NCI-H69 (cell line): Measurements from ENCODE around the gene EYS.
"Not testable (repeated sequence)": the region's sequence is repeated elsewhere in the genome, so short reads cannot be mapped to it uniquely, and the experiment has no call there.

ENCODE experiments used
- DNase-seq: peaks from one replicate; lab custom pipeline; 2025; lab: John Stamatoyannopoulos, UW

EYS gene

DNA sequence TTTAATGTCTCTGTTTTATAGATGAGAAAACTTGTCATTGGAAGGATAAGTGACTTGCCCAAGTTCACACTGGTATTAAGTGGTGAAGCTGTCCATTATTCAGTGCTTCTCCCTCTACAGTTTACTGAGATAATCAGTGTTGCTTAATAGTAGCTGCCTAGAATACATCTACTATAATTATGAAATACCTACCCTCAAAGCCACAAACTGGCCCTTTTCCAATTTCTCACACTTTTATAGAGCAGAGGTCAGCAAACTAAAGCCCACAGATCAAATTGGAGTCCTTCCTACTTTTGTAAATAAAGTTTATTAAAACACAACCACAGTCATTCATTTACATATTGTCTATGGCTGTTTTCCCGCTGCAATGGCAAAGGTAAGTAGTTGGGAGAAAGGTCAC lies 73.5 kb downstream of the EYS start:
- peak; percentile 39 for DNase-seq

DNA sequence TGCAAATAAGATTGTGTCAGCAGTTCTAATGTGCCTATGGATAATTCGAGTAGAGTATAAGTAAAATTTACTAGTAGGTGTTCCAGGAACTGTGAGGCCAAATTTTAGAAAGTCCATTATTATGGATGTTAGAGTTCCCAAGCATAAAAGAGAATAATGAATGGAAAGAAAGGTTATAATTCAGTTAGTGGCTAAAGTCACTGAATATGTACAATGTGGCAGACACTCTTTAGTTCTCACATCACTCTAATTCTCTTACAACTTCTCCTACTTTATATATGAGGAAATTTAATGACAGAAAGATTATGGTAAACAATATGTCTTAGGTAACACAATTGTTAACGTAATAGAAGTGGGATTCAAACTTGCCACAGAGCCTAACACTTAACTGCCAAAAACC lies 75.3 kb downstream of the EYS start:
- no peak for DNase-seq

DNA sequence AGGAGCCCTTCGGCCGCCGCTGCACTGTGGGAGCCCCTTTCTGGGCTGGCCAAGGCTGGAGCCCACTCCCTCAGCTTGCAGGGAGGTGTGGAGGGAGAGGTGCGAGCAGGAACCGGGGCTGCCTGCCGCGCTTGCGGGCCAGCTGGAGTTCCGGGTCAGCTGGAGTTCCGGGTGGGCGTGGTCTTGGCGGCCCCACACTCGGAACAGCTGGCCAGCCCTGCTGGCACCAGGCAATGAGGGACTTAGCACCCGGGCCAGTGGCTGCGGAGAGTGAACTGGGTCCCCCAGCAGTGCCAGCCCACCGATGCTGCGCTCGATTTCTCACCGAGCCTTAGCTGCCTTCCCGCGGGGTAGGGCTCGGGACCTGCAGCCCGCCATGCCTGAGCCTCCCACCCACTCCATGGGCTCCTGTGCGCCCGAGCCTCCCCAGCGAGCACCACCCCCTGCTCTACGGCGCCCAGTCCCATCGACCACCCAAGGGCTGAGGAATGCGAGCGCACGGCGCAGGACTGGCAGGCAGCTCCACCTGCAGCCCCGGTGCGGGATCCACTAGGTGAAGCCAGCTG lies 79.5 kb downstream of the EYS start:
- not testable (repeated sequence) for DNase-seq

DNA sequence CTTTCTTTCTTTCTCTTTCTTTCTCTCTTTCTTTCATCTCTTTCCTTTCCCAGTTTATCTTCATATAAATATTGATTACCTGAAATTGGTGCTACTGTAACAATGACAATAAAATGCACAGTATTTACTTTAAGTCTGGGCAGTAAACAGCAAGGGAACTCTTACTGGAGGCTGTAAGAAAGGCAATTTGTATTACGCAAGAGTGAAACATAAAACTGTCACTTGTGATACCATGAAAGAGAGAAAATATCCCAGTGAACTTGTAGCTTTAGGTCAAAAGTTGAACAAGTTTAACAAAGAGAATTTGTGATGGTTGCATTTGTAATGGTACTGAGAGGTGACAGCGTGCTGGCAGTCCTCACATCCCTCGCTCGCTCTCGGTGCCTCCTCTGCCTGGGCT lies 80.0 kb downstream of the EYS start:
- DNase-seq, result no peak

DNA sequence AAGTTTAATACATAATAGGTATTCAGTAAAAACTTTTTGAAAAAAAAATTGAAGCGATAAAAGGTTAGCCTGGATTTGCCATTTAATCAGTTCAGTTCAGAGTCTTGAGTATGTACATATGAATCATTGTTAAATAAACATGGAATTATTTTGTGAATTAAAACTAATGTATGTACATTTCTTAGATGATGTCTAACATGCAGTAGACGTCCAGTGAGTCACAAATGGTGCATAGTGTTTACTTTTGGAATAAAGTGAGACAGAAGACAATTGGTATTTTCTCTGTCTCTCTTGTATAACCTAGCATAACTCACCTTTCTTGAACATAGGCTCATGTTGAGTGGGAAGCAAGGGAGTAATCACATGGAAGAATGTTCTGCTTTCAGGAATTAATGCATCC lies 83.5 kb downstream of the EYS start:
- no peak for DNase-seq

DNA sequence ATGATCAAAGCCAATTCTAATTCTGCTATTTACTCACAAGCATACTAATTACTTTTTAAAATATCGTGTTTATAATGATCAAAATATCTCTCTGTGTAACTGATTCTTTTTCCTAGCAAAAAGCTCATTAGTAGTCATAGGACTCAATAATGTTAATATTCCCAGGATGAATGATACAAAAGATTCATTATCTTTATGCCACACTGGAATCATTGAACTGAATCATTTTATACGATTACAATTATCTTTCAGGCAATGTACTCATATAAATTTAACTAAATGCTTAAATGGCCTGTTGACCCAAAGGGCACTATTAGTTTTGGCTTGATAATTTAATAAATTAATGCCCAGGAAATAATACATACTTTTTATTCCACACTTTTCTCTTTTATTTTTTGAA lies 96.3 kb downstream of the EYS start:
- DNase-seq, result no peak

DNA sequence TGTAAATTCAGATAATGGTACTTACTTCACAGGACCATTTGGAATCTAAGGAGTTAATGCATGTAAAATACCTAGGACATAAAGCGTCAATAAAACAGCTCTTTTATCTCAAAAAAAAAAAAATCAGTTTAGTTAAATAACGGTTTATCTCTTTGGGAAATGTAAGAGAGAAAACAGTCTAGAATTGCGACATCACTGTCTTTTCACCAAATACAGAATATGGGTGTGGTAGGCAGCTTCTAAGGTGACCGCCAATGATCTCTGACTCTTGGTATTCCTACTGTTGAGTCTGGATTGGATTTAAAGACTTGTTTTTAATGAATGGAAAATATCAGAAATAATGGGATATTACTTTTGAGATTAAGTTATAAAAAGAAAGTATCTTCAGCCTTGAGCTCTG lies 111.5 kb downstream of the EYS start:
- no peak for DNase-seq

DNA sequence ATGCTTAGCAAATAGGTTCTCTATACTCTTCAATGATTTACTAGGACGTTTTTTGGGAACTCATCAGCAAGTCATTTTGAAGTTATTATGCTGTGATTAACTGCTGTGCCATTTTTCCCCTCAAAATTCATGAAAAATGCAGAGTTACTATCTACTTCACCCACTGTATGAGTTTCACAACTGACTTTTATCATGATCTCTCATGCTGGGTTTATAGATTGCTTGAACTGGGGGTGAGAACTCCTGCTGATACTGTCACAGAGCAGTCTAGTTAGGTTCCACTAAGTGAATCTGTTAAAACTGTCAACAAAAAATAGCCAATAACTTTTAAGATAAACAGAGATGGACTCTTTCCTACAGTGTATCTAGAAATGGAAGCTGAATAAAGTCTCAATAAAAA lies 136.7 kb downstream of the EYS start:
- DNase-seq, result no peak

DNA sequence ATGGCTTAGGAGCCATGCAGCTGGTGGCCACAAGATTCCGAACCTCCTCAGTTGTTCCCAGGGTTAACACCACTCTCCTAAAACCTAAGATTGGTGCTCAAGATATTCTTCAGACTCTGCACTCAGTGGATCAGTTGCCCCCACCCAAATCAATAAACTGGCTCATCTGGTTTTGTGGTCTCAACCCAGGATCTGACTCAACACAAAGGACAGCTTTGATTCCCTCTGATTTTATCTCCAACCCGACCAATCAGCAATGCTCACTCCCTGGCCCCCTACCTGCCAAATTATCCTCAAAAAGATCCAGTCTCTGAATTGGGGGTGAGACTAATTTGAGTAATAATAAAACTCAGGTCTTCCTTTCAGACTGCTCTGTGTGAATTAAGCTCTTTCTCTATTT lies 137.5 kb downstream of the EYS start:
- no peak for DNase-seq

DNA sequence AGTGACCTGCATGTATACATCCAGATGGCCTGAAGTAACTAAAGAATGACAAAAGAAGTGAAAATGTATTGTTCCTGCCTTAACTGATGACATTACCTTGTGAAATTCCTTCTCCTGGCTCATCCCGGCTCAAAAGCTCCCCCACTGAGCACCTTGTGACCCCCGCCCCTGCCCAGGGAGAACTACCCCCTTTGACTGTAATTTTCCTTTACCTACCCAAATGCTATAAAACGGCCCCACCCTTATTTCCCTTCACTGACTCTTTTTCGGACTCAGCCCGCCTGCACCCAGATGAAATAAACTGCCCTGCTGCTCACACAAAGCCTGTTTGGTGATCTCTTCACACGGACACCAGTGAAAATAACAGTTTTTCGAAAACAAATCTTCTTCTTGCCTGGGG lies 138.0 kb downstream of the EYS start:
- DNase-seq, result not testable (repeated sequence)

DNA sequence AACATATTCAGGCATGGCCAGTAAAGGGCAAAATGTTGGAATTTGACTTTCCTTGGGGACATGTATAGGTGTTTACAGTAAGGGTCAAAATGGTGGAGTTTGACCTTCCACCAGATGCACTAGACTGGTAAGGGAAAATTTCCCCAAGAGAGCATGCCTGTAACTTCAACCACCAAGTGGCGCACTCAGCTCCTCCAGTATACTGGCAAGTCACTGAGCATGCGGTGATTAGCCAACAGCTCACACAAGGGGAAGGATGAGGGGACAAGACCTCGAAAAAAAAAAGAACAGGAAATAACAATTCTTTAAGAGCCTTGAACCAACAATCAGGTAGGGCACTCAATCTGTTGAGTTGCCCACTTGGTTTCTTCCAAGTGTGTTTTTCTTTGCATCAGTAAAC lies 140.9 kb downstream of the EYS start:
- peak; percentile 46 for DNase-seq

DNA sequence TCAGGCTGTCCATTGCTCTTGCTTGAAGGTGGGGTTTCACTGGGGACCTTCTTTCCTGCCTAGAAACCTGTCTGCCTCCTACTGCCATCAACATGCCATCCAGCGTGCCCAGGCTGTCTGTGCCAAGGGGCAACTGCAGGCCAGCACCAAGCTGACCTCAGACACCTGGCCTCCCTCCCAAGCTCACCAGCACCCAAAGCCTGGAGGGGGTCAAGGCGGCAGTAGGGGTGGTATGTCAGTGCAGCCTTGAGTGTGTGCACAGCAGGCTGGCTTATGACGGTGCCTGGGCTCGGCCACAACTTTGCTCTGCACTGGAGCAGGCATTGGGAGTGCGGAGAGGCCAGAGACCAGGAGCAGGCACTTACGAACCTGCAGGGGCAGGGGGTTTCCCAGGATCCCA lies 149.0 kb downstream of the EYS start:
- DNase-seq, result no peak

DNA sequence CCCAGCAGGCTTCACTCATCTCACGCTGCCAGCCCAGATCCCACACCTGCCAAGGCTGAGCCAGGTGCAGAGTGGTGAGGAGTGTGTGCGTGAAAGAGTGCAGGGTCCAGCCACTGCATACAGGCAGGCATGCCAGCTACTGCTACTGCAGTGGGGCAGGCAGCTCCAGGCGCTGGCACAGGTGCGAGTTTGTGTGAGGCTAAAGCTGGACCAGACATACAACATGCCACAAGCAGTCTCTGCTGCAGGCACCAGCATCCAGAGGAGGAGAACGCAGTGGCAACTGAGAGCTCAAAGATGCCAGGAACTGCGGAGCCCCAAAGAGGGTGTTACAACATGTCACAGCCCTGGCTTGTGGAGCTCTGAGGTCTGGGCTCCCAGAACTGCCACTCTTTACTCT lies 149.8 kb downstream of the EYS start:
- DNase-seq, result peak; percentile 66

DNA sequence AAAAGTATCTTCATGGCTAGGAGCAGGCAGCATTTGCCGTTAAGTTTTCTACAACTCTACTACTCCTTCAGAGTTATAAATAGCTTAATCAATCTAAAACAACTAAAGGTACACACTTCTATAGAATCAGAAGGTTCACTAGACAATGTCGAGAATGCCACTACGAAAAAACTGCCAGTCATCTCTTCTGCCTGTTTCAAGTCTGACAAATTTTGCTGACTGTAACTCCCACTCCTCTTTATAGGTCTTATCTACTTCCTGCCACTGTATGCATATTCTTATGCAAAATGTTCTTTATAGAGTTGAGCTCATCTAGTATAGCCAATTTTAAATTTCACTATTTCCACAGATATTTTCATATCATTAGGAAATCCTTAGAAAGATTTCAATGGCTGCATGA lies 160.1 kb downstream of the EYS start:
- no peak for DNase-seq

DNA sequence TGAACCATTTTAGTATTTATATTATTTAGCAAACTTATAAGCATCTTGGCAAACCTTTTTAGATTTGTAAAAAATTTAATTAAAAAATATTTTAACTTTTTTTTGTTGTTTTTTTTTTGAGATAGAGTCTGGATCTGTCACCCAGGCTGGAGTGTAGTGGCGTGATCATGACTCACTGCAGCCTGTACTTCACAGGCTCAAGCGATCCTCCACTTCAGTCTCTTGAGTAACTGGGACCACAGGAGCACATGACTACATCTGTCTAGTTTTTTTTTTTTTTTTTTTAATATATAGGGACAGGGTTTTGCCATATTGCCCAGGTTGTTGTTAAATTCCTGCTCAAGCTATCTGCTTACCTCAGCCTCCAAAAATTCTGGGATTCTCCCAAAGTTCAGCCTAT lies 161.1 kb downstream of the EYS start:
- DNase-seq, result peak; percentile 12

DNA sequence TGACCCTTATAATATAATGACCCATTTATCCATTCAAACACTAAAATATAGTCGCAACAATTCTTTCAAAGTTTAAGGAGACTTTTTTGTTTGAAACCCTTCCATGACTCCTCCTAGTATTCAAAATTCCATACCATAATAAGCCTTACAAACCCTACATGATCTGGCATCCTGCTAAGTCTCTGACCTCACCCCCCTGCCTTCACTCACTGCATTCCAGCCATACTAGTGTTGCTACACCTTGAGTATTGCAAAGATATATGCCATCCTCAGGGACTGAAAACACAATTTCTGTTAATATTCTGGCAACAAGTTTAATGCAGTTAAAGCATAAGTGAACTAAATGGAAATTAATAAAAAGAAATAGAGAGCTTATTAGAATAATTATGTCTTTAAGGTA lies 168.4 kb downstream of the EYS start:
- DNase-seq, result no peak

DNA sequence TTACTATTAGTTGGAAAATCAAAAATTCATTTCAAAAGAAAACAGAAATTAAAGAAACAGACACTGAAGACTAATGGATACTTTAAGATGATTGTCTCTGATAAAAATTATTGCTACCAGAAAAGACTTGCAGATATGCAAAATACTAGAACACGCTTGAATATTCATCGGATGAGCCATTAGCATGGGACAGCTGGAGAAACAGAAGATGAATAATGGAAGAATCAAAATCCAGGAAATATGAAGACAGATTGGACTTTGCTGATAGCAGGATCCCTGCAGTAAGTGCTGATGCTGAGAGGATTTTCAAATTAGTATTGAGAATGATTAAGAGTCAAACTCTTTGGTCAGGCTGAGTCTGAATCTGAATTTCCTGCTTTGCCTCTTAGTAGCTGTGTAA lies 169.4 kb downstream of the EYS start:
- no peak for DNase-seq

DNA sequence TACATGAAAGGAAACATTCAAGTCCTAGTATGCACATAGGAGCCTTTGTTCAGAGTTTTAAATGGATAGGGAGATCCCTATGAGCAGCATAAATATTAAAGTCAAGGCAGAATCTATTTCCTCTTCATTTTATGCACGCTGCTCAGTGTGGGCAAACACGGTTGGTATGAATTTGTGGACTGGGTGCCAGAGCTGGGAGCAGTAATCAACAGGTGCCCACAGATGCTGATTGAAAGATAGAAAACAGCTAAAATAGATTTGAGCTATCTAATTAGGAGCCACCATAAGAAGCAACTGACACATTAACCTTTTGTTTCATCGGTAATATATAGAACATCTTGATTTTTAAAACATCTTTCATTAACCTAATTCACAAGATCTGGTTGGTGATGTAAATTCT lies 175.5 kb downstream of the EYS start:
- peak; percentile 77 for DNase-seq

DNA sequence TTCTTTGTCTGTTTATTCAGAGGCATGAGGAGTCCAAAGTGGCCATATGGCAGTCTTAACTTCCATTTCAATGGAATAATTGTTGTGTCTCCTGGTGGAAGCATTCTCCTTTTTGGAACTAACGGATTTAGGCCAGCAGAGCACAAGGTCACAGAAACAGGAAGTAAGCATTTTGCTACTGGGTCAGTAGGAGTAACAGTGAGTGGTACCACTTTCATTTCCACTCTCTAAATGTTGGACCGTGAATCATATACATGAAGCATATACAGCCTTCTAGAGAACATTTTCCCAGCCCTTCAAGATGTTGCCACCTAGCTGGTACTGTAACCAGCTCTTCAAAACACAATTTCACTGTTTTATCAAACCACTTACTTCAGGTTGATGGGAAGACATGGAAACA lies 182.8 kb downstream of the EYS start:
- DNase-seq, result peak; percentile 80

DNA sequence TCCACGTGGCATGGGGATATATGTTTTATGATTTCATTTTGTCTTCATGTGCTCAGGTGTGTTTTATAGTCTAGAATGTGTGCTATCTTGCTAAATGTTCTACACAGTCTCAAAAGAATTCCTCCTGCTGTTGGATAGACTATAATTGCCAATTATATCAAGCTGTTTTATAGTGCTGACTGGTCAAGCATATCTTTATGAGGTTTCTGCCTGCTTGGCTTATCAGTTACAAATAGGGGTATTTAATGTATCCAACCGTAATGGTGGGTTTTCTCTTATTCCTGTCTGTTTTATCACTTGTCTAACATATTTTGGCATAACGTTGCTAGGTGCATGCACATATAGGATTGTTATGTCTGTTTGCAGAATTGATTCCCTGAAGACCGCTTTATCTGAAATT lies 201.3 kb downstream of the EYS start:
- peak; percentile 96 for DNase-seq

DNA sequence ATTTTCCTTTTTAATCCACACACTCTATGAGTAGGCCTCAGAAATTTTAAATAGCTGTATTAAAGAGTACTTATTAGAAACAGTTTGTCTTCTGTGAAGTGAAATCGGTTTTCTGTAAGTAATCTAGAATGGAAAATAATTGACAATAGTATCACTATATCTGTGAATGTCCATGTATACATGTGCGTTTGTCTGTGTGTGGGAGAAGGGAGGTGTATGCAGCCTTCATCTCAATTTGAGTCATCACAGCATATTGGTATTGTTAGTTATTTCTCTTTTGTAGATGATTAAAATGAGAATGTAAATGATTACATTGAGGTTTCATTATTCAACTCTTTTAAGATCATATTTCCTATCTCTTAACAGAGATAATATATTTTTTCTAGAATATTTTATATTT lies 206.0 kb downstream of the EYS start:
- DNase-seq, result no peak

DNA sequence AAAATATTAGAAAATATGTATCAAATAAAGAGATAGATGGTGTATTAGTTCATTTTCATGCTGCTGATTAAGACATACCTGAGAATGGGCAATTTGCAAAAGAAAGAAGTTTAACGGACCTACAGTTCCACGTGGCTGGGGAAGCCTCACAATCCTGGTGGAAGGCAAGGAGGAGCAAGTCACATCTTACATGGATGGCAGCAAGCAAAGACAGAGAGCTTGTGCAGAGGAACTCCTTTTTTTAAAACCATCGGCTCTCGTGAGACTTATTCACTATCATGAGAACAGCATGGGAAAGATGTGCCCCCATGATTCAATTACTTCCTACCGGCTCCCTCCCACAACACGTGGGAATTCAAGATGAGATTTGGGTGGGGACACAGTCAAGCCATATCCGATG lies 223.4 kb downstream of the EYS start:
- DNase-seq, result not testable (repeated sequence)

DNA sequence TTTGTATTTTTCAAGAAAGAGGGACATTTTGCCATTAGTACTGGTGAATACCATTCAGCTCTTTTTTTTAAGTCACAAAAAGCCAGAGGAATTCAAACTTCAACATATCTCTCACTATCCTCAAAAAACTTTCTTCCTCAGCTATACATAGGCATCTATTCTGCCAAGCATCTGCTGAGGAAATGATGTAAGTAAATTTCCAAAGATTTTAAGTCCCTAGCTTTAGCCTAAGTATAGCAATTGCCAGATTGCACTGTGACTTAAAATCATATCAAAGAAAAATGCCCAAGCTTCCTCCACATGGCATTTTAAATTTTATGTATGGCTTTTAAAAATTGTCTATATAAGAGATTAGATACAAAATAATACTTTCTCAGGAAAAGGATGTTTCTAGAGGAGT lies 237.4 kb downstream of the EYS start:
- no peak for DNase-seq

DNA sequence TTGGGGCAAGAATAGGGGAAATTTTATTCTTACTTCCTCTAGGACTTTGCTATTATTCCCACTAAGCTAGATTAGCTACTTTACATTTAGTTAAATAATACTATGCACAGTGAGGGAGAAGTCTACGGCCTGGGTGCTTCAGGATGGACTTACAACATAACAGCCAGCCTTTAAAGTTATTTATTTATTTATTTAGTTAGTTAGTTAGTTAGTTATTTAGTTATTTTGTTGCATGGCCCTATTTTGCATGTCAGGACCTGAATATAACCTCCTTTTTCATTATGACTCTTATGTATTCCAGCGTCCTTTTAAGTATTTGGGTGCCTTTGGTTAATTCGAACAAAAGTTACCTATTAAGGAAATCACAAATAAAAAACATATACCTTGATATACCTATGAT lies 238.7 kb downstream of the EYS start:
- no peak for DNase-seq

DNA sequence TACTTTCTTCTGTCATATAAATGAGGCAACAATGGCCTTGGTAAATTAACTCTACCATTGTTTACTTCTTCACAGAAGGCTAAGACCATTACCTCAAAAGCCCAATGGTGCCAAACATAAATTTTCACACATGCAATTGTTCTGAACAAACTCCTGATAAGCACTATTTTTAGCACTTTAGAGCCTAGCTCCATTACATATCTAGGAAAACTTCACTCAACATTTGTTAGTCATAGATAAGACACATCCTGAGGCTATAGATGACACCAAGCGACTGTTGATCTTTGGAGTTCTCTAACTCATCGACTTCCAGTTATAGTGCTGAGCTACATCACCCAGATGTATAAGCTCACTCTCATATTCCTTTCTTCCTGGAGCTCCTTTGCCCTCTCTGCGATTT lies 245.9 kb downstream of the EYS start:
- DNase-seq, result no peak
